Stimulated activated naive B cell treated with anti-CD40 and anti-IgM and Interleukin-4, amounts not matched to agents 10 μg/mL and 1 μg/mL and 100 μg/mL, for 72 hours (primary cell): ENCODE data around the gene ZAP70.

Experiments used
- ATAC-seq, 2 donors: fragments of 150-1000 bp; cut with Tn5 transposase; replicated peaks; 2 replicates each; pipeline ENCODE4 v1.10.0; 2021; ENCODE audit warnings: moderate library complexity in 1 of 2
- DNase-seq: peaks from one replicate; pipeline ENCODE4 v3.0.0; 2021
- H3K27ac Mint-ChIP-seq: one replicate; pipeline ENCODE4 v1.8.0; 2022; ENCODE audit warnings: mild to moderate bottlenecking, mixed read lengths
- H3K27me3 Mint-ChIP-seq, 2 donors: one replicate each; pipeline ENCODE4 v1.8.0; 2022; ENCODE audit warnings: mixed read lengths in 2 of 2
- H3K36me3 Mint-ChIP-seq, 2 donors: one replicate each; pipeline ENCODE4 v1.8.0; 2022; ENCODE audit warnings: mixed read lengths in 2 of 2, mild to moderate bottlenecking in 1 of 2
- H3K4me1 Mint-ChIP-seq, 2 donors: one replicate each; pipeline ENCODE4 v1.8.0; 2022; ENCODE audit warnings: mixed read lengths in 2 of 2, mild to moderate bottlenecking in 1 of 2
- H3K4me3 Mint-ChIP-seq, 2 donors: one replicate each; pipeline ENCODE4 v1.8.0; 2022; ENCODE audit warnings: mild to moderate bottlenecking in 2 of 2, mixed read lengths in 2 of 2, moderate library complexity in 1 of 2
- H3K9me3 Mint-ChIP-seq, 2 donors: one replicate each; pipeline ENCODE4 v1.8.0; 2022; ENCODE audit warnings: mixed read lengths in 2 of 2, mild to moderate bottlenecking in 1 of 2

The ZAP70 gene

DNA sequence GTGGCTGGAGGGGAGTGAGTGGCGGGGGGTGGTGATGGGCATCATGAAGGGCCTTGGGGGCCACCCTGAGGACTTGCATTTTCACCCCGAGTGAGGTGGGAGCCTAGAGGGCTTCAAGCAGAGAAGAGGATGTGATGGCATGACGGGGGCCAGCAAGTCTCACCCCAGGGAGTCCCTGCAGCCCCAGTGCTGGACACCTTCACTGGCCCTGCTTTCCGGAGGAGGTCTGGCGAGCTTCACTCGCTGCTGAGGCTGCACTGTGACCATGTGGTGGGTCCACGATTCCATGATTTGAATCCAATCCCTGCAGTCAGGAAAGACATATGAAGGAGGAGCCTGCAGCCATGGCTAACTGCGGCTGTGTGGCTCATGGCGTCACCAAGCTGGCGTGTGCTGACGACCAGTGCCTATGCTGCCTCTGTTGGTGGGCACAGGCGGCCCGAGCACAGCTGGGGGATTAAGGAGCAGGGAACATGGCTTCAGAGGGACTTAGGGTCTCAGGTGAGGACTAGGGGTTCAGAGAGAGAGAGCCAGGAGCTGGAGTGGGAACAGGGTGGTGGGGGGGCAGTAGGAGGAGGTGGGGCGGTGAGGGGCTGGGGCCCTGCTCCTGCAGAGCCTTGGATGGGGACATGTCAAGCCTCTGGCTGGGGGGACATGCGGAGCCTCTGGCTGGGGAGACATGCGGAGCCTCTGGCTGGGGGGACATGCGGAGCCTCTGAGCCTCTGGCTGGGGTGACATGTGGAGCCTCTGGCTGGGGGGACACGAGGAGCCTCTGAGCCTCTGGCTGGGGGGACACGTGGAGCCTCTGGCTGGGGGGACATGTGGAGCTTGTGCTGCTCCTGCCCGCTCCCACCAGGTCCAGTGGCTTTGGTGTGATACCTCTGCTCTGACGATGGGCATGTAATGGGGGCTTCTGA, 3.6 kb downstream of the ZAP70 start:
- Mint-ChIP-seq H3K27ac (no peak overlapping the region), H3K4me3 (no peak overlapping the region), H3K27me3 (no peaks in the 10 kb centered on the region), H3K4me1 (peaks cover 34 to 42% of the 10 kb centered on the region in 2 donors), H3K9me3 (peaks cover 0 to 5% of the 10 kb centered on the region in 2 donors), H3K36me3 (peaks cover 0 to 5% of the 10 kb centered on the region in 2 donors)
- DNase-seq, result no peak
- no peak for ATAC-seq

DNA sequence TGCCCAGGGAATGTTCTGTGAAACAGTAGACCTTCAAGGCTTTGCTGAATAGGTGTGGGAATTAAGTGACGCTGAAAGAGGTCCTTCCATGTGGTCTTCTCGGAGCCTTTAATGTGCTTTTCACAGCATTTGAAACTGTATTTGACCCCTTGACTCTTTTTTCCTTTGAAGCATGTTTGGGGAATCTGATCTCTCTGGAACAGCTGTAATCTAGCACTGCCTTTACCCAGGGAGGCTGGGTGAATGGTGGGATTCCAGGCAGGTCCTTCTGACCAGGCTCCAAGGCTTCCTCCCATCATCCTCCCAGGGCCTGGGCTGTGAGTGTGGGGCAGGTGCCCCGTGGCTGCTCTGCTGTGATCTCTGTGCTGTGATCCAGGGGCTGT, 4.2 kb downstream of the ZAP70 start:
- Mint-ChIP-seq H3K36me3 (peaks cover 0 to 5% of the 10 kb centered on the region in 2 donors), H3K9me3 (peaks cover 0 to 5% of the 10 kb centered on the region in 2 donors), H3K4me3 (no peak overlapping the region), H3K27ac (no peak overlapping the region), H3K27me3 (no peaks in the 10 kb centered on the region), H3K4me1 (peaks cover 34 to 37% of the 10 kb centered on the region in 2 donors)
- DNase-seq (no peak), ATAC-seq (no peak)

DNA sequence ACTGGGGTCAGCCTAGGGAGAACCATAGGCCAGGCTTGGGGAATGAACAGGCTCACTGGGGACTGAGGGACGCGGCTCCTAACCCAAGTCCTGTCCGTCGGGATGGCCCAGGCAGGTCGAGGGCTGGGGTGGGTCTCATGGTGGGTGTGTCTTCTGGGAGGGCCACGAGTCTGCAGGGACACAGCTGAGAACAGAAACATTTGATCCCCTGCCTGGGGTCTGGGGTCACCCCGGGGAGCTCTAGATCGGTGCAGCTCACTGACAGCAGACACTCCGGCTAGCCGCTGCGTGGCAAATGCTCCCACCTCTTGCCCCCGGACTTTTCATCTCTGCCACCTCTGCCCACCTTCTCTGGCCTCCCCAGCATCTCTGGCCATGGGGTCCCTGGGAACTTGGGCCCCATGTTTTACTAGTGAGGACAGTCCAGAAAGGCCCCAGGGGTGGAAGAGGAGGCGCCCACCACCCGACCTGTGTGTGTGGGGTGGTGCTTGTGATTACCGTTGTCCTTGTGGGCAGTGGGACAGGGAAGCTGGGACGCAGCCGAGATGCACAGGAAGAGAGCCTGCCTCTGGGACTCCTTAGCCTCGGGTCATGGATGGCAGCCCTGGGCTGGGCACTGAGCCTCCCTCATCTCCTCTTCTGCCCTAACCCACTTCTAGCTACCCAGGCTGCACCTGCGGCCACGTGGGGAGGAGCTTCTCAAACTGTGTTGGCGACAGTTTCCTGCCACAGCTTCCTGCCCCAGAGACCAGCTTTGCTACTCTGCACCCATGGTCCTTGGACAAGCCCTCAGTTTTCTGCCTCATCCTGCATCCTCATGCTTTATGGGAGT, 4.9 kb downstream of the ZAP70 start:
- H3K27ac Mint-ChIP-seq, result peak overlapping the region; percentile 89
- DNase-seq (peak; percentile 40), ATAC-seq (peak; percentile 91 to 92)
- peaks cover 0 to 5% of the 10 kb centered on the region in 2 donors for H3K9me3 Mint-ChIP-seq
- peaks cover 33% of the 10 kb centered on the region in 2 donors for H3K4me1 Mint-ChIP-seq
- H3K27me3 Mint-ChIP-seq, result no peaks in the 10 kb centered on the region
- H3K4me3 Mint-ChIP-seq, result peak overlapping the region; percentile 55 to 74
- H3K36me3 Mint-ChIP-seq, result peaks cover 0 to 5% of the 10 kb centered on the region in 2 donors

DNA sequence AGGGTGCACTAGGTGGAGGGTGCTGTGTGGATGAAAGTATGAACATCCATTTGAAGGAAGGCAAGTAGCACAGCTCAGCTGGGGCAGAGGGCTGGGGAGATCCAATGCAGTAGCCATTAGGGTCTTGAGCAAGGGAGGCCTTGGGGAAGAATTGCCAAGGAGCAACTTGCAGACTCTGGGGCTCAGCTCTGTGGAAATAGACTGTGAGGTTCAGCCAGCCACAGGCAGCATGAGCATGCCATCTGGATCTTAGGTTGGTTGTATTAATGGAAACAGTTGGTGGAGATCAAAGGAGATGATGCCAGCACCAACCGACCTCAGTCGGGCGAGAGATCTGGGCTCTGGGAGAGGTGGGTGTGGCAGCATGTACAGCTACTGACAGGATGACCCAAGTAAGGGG, 5.6 kb downstream of the ZAP70 start:
- Mint-ChIP-seq H3K27ac (peak overlapping the region; percentile 89), H3K4me3 (peak overlapping the region; percentile 55 to 74), H3K9me3 (peaks cover 0 to 5% of the 10 kb centered on the region in 2 donors), H3K36me3 (peaks cover 0 to 5% of the 10 kb centered on the region in 2 donors), H3K4me1 (peaks cover 26 to 27% of the 10 kb centered on the region in 2 donors), H3K27me3 (no peaks in the 10 kb centered on the region)
- DNase-seq (no peak), ATAC-seq (peak; percentile 24 to 30)

DNA sequence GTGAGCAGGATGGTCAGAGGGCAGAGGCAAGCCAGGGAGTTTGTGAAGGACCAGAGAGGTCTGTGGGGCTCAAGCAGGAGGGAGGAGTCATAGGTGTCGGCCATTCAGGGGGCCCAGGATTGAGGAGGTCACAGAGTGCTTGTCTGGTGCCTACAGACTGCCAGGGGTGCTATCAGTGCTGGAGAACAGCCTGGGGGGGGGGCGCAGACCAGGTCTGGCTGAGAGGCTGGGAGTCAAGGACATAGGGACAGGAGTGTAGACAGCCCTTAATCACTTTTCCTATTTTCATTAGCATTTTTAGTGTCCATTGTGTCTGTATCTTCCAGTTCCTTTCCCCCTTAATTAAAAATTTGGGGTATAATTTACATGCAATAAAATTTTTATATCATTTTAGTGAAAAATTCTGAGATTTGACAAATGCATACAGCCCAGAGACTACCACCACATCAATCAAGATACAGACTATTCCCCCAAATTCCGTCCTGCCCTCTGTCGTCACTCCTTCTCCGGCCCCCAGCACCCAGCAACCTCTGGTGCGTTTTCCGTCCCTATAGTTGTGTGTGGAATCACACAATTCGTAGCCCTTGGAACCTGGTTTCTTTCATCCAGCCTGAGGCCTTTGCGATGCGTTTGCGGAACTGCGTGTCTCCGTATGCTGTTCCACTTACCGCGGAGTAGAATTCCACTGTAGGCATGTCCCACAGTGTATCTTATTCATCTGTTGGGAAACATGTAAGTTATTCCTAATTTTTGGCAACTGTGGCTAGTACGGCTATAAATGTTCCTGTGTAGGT, 6.2 kb downstream of the ZAP70 start:
- Mint-ChIP-seq H3K27me3 (no peaks in the 10 kb centered on the region), H3K9me3 (peaks cover 0 to 5% of the 10 kb centered on the region in 2 donors), H3K4me3 (peak overlapping the region; percentile 55 to 74), H3K4me1 (peaks cover 21% of the 10 kb centered on the region in 2 donors), H3K27ac (peak overlapping the region; percentile 89), H3K36me3 (peaks cover 0 to 5% of the 10 kb centered on the region in 2 donors)
- DNase-seq (no peak), ATAC-seq (no peak)

DNA sequence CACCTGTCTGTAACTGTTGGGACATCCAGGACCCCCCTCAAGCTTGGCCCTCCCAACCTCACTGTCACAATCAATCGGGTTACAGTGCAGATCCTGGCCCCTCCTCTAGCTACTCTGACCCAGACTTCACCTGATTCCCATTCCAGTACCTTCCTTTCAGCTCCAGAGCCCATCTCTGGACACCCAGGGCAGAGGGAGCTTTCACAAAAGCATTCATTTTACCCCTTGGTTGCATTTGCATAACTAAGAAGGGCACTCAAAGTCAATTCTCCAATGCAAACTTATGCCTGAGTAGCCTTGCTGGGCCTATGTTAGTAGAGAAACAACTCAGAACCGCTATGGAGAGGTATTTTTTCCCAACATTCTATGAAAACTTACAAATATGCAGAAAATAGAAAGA, 7.4 kb downstream of the ZAP70 start:
- H3K27me3 Mint-ChIP-seq, result no peaks in the 10 kb centered on the region
- no peak overlapping the region for H3K4me3 Mint-ChIP-seq
- H3K4me1 Mint-ChIP-seq, result peaks cover 17 to 18% of the 10 kb centered on the region in 2 donors
- DNase-seq (no peak), ATAC-seq (no peak)
- peaks cover 0 to 5% of the 10 kb centered on the region in 2 donors for H3K9me3 Mint-ChIP-seq
- peaks cover 0 to 9% of the 10 kb centered on the region in 2 donors for H3K36me3 Mint-ChIP-seq
- no peak overlapping the region for H3K27ac Mint-ChIP-seq

DNA sequence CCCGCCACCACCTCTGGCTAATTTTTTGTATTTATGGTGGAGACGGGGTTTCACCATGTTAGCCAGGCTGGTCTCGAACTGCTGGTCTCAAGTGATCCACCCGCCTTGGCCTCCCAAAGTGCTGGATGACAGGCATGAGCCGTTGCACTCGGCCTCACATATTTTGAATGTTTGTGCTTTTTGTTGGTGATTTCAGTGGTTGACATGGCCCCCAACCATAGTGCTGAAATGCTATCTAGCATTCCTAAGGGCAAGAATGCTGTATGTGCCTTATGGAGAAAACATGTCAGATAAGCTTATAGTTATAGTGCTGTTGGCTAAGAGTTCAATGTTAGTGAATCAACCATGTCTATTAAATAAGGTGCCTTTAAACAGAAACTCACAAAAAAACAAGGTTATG, 8.9 kb downstream of the ZAP70 start:
- no peaks in the 10 kb centered on the region for H3K27me3 Mint-ChIP-seq
- DNase-seq (no peak), ATAC-seq (no peak)
- peaks cover 0 to 12% of the 10 kb centered on the region in 2 donors for H3K36me3 Mint-ChIP-seq
- no peak overlapping the region for H3K4me3 Mint-ChIP-seq
- H3K27ac Mint-ChIP-seq, result no peak overlapping the region
- peaks cover 17 to 18% of the 10 kb centered on the region in 2 donors for H3K4me1 Mint-ChIP-seq
- H3K9me3 Mint-ChIP-seq, result peaks cover 0 to 5% of the 10 kb centered on the region in 2 donors

DNA sequence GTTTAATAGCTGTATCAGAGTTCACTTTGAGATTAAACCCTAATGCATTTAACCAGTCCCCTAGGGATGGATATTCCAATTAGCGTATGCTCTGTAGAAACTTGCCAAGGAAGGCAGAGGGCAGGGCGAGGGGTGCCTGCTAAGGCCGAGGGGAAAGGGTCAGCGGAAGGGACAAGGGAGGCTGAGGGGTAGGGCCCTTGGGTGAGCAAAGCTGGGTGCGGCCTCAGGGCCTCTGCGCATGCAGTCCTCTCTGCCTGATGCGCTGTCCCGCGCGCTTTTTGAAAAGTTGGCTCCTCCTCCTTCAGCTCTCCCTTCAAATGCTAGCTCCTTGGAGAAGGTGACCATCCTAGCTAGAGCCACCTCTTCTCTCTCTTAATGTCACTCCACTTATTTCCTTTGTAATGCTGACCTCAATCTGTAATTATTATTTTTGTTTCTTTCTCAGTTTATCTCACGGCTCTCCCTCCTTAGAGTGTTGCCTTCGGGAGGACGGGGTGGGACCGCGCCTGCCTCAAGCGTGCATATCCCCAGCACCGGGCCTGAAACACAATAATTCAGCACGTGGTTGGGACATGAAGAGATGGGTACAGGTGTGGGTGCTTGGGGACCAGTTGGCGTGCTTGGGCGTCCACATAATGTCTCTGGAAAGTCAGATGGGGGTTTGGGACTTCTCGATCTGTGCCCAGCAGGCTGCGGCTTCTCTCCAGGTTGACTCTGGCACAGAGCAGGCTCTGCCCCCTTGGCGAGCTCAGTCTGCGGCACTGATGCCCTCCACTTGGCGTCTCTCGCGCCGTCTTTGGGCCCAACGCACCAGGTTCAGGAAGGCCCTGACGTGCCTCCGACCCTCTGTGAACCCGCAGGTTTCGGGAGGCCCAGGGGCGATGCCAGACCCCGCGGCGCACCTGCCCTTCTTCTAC, 10.0 kb downstream of the ZAP70 start:
- Mint-ChIP-seq H3K4me3 (no peak overlapping the region), H3K36me3 (peaks cover 0 to 16% of the 10 kb centered on the region in 2 donors)
- no peak for ATAC-seq

DNA sequence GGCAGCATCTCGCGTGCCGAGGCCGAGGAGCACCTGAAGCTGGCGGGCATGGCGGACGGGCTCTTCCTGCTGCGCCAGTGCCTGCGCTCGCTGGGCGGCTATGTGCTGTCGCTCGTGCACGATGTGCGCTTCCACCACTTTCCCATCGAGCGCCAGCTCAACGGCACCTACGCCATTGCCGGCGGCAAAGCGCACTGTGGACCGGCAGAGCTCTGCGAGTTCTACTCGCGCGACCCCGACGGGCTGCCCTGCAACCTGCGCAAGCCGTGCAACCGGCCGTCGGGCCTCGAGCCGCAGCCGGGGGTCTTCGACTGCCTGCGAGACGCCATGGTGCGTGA, 10.7 kb downstream of the ZAP70 start:
- Mint-ChIP-seq H3K27ac (no peak overlapping the region), H3K4me3 (no peak overlapping the region)

More for the DNA sequence above, 10.0 kb downstream of the ZAP70 start:
- Mint-ChIP-seq H3K9me3 (peaks cover 0 to 5% of the 10 kb centered on the region in 2 donors), H3K4me1 (peaks cover 12 to 16% of the 10 kb centered on the region in 2 donors), H3K27ac (peak overlapping the region; percentile 53), H3K27me3 (no peaks in the 10 kb centered on the region)
- DNase-seq, result no peak

DNA sequence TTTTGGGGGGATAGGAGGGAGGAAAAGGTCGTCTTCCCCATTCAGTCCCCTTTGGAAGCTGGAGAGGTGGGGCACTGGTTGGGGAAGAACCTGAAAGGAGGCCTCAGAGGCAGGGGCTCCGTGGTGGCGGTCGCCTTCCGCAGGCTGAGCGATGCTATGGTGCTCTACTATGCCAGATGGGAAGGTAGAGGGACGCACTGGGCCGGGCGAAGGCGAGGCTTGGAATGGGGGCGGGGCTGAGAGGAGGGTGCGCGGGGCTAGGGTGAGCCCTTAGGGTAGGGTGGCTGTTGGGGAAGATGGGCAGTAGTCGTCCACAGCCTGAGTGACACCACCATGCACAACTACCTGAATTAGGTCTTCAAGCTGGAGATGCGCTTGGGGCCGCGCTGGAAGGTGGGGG, 11.1 kb downstream of the ZAP70 start:
- Mint-ChIP-seq H3K36me3 (peaks cover 0 to 11% of the 10 kb centered on the region in 2 donors), H3K4me3 (no peak overlapping the region), H3K4me1 (peaks cover 2 to 5% of the 10 kb centered on the region in 2 donors), H3K9me3 (no peaks in the 10 kb centered on the region), H3K27ac (no peak overlapping the region), H3K27me3 (no peaks in the 10 kb centered on the region)
- DNase-seq, result no peak
- no peak for ATAC-seq

More for the DNA sequence above, 10.7 kb downstream of the ZAP70 start:
- no peak for DNase-seq
- peaks cover 6 to 10% of the 10 kb centered on the region in 2 donors for H3K4me1 Mint-ChIP-seq
- peaks cover 0 to 14% of the 10 kb centered on the region in 2 donors for H3K36me3 Mint-ChIP-seq
- no peaks in the 10 kb centered on the region for H3K27me3 Mint-ChIP-seq
- H3K9me3 Mint-ChIP-seq, result peaks cover 0 to 2% of the 10 kb centered on the region in 2 donors
- ATAC-seq, result no peak

DNA sequence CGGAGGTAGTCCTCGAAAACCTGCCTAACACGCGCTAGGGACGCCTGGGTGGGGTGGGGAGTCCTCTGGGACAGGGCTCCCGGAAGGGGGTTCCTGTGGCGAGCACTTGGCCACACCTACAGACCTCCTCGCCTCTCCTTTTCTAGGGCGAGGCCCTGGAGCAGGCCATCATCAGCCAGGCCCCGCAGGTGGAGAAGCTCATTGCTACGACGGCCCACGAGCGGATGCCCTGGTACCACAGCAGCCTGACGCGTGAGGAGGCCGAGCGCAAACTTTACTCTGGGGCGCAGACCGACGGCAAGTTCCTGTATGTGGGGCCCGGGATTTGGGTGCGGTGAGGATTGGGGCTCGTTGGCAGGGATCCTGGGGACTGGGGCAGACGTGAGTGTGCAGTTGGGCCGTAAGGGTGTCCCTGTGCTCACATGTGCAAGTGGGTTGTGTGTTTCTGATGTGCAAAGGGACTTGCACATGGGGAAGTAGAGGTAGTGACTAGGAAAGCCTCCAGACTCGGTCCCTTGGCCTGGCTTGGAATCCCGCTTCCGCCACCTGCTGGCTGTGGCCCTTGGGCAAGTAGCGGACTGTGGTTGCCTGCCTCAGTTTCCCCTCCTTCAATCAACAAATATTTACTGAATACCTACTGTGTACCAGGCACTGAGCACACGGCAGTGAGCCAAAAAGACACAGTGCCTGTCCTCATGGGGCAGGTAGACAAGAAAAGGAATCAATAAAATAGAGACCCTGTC, 11.7 kb downstream of the ZAP70 start:
- Mint-ChIP-seq H3K4me1 (peaks cover 0 to 5% of the 10 kb centered on the region in 2 donors), H3K36me3 (peaks cover under 1 to 15% of the 10 kb centered on the region in 2 donors), H3K4me3 (no peak overlapping the region), H3K27me3 (no peaks in the 10 kb centered on the region), H3K27ac (no peak overlapping the region), H3K9me3 (peaks cover under 1 to 1% of the 10 kb centered on the region in 2 donors)
- DNase-seq (no peak), ATAC-seq (no peak)

DNA sequence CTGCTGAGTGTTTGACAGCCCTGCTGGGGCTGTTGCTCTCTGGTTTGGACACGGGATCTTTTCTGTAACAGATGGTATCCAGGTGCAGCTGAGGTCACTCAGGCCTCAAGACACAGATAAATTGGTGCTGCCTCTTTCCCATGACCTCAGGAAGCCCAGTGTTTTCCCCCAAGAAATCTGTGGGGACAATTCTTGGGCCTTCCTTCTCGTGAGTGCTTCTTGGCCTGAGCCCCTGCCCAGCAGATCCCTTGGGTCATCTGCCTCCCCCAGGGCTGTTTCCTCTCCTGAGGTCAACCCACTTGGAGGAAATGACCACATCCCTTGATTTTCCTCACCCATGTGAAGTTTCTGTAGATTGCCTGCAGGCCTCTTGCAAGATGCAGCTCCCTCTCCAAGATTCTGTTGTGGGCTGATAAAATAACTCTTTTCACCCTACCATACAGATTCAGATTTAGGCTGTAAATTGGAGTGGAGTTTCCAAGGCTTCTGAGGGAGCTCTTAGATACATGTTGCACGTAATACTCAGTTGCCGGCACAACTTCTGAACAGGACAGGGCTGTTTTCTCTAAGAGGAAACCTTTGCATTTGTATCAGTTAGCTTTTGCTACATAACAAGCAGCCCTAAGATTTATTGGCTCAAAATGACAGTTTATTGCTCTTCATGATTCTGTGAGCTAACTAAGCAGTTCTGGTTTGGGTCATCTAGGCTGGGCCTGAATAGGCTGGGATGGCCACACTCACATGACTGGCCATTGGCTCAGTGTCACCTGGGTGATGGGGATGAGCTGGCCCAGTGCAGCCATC, 13.1 kb downstream of the ZAP70 start:
- peaks cover 2 to 6% of the 10 kb centered on the region in 2 donors for H3K9me3 Mint-ChIP-seq
- no peak overlapping the region for H3K4me3 Mint-ChIP-seq
- no peak overlapping the region for H3K27ac Mint-ChIP-seq
- ATAC-seq (no peak), DNase-seq (no peak)
- H3K36me3 Mint-ChIP-seq, result peaks cover 1 to 22% of the 10 kb centered on the region in 2 donors
- H3K4me1 Mint-ChIP-seq, result no peaks in the 10 kb centered on the region
- no peaks in the 10 kb centered on the region for H3K27me3 Mint-ChIP-seq
